Small intestine (tissue), 7 donors: Measurements from ENCODE around the gene MPIG6B. TPM values are rescaled to one million over a fixed set of nuclear protein-coding genes. Genes with fewer than 3 reads are reported as not detected.

ENCODE experiments used
- DNase-seq, 2 donors: peaks; one replicate each; pipeline versions ENCODE4 v3.0.0 to v3.0.0-alpha.2; 2013
- FAIRE-seq: peaks from 2 replicates; lab custom pipeline; 2012; peaks lifted over from hg19 to GRCh38; lab: Jason Lieb, UNC
- H3K27ac ChIP-seq, 3 donors: one replicate each; pipeline ENCODE4 v1.5.1; 2013; ENCODE audit warnings: low read length in 2 of 3, mild to moderate bottlenecking in 2 of 3, control low read depth in 1 of 3, inconsistent platforms in 1 of 3, low read depth in 1 of 3, moderate library complexity in 1 of 3
- H3K27me3 ChIP-seq, 3 donors: one replicate each; pipeline ENCODE4 v1.6.1; 2013; ENCODE audit warnings: low read length in 3 of 3, inconsistent platforms in 1 of 3; ENCODE audit not compliant: control insufficient read depth in 3 of 3, insufficient read depth in 3 of 3
- H3K36me3 ChIP-seq, 3 donors: one replicate each; pipeline ENCODE4 v1.6.1; 2013; ENCODE audit warnings: low read length in 3 of 3, inconsistent platforms in 1 of 3, low read depth in 1 of 3, mild to moderate bottlenecking in 1 of 3, moderate library complexity in 1 of 3; ENCODE audit not compliant: control insufficient read depth in 3 of 3, insufficient read depth in 2 of 3
- H3K4me1 ChIP-seq, 3 donors: one replicate each; pipeline ENCODE4 v1.6.1; 2013; ENCODE audit warnings: low read length in 2 of 3, inconsistent platforms in 1 of 3, low read depth in 1 of 3, mild to moderate bottlenecking in 1 of 3, moderate library complexity in 1 of 3; ENCODE audit not compliant: control insufficient read depth in 3 of 3, insufficient read depth in 2 of 3
- H3K4me3 ChIP-seq, 3 donors: one replicate each; pipeline ENCODE4 v1.5.1; 2013; ENCODE audit warnings: low read length in 3 of 3, control low read depth in 1 of 3, inconsistent platforms in 1 of 3, low read depth in 1 of 3, mild to moderate bottlenecking in 1 of 3, moderate library complexity in 1 of 3
- H3K9me3 ChIP-seq, 2 donors: one replicate each; pipeline ENCODE4 v1.6.1; 2013; ENCODE audit warnings: low read depth in 1 of 2, low read length in 1 of 2; ENCODE audit not compliant: control insufficient read depth in 2 of 2, insufficient read depth in 1 of 2
- WGBS, 3 donors: extraction: QIAGEN DNeasy Blood & Tissue Kit; methylation state at CpG; one replicate each; pipeline ENCODE4 v1.1.7; 2013; 5-methylcytosine and 5-hydroxymethylcytosine counted together
- polyA plus RNA-seq, 4 donors: library from polyadenylated mRNA; stranded (reverse) in 3 of 4; unstranded in 1 of 4; fragments of 200-250 nt in 3 of 4; fragments of 120-200 nt in 1 of 4; gene quantifications; one replicate each; pipeline versions ENCODE4 v1.2.1 to v1.2.3, GENCODE V29; 2013
- donor health status: healthy with polysubstance abuse.
- donor health status: control.
- donor health status: control.
- donor health status: Bipolar disorder and iron deficiency.
- donor health status: healthy.

MPIG6B gene
- polyA plus RNA-seq, 4 donors: 0.13 to 0.59 TPM; not detected in 2

DNA sequence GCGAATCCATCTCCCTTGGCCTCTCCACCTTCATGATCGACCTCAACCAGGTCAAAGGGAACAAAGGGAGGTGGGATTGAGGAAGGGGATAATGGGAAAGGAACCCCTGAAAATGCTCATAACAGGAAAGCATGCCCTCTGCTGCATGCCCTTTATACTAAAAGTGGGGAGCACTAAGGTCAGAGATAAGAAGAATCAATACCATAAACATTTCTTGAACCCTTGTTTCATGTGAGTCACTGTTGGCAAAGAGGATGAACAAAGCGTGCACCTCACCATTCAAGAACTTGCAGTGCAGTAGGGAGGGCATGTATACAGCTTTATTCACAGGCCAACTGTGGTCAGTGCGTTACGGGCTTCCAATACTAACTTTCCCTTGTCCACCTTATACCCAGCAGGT is 37.6 kb downstream of the MPIG6B start:
- H3K4me3 ChIP-seq: no peak overlapping the region
- 36 to 78% (median 54%) methylated on average over 5 of the region's 5 CpGs for WGBS, 3 donors
- H3K4me1 ChIP-seq: peaks cover 0 to 38% (median 13%) of the 10 kb centered on the region in 3 donors
- FAIRE-seq (no peak), DNase-seq (peak; percentile 56 to 89)
- no peaks in the 10 kb centered on the region for H3K27me3 ChIP-seq
- peak overlapping the region; percentile 4 to 70 (median 53) for H3K27ac ChIP-seq
- H3K36me3 ChIP-seq: peaks cover 0 to 54% (median 0%) of the 10 kb centered on the region in 3 donors
- H3K9me3 ChIP-seq: no peaks in the 10 kb centered on the region

- no peak for DNase-seq
- H3K4me3 ChIP-seq: no peak overlapping the region
- WGBS, 3 donors: 87 to 95% (median 92%) methylated on average over 8 of the region's 8 CpGs
- no peaks in the 10 kb centered on the region for H3K27me3 ChIP-seq
- H3K9me3 ChIP-seq: no peaks in the 10 kb centered on the region
- peak overlapping the region in 1 of 3 donors; percentile 53 for H3K27ac ChIP-seq
- FAIRE-seq: no peak
- peaks cover 0 to 41% (median 13%) of the 10 kb centered on the region in 3 donors for H3K4me1 ChIP-seq
- peaks cover 0 to 54% (median 0%) of the 10 kb centered on the region in 3 donors for H3K36me3 ChIP-seq
These were observed 38.2 kb downstream of the MPIG6B start for GRCh38 chr6:31761343-31761742.

GRCh38 chr6:31762356-31762755 is 39.2 kb downstream of the MPIG6B start, which contains the start of gene SAPCD1:
TSS of gene SAPCD1 (plus strand) at chr6:31762656. CDS start at chr6:31763055, 399 bp downstream.
- DNase-seq (no peak), FAIRE-seq (no peak)
- Histone ChIP-seq H3K27me3 (no peaks in the 10 kb centered on the region), H3K4me3 (no peak within 1 kb of the TSS), H3K4me1 (peaks cover 0 to 46% (median 13%) of the 10 kb centered on the region in 3 donors), H3K9me3 (no peaks in the 10 kb centered on the region), H3K27ac (no peak within 1 kb of the TSS), H3K36me3 (peaks cover 0 to 54% (median 0%) of the 10 kb centered on the region in 3 donors)
- 80 to 81% (median 80%) methylated on average over 4 of the region's 4 CpGs for WGBS, 3 donors

GRCh38 chr6:31762878-31763618 is 39.9 kb downstream of the MPIG6B start:
- no peaks in the 10 kb centered on the region for H3K9me3 ChIP-seq

GRCh38 chr6:31763619-31763940 is 40.4 kb downstream of the MPIG6B start:
- Histone ChIP-seq H3K27me3 (no peaks in the 10 kb centered on the region), H3K9me3 (no peaks in the 10 kb centered on the region), H3K4me3 (no peak overlapping the region), H3K27ac (no peak overlapping the region), H3K36me3 (peaks cover 0 to 48% (median 0%) of the 10 kb centered on the region in 3 donors), H3K4me1 (peaks cover 0 to 47% (median 13%) of the 10 kb centered on the region in 3 donors)
- DNase-seq: peak; percentile 34 to 43
- FAIRE-seq: no peak
- 21 to 31% (median 29%) methylated on average over 1 of the region's 1 CpG for WGBS, 3 donors

More at GRCh38 chr6:31762878-31763618, 39.9 kb downstream of the MPIG6B start:
- Histone ChIP-seq H3K36me3 (peaks cover 0 to 52% (median 0%) of the 10 kb centered on the region in 3 donors), H3K4me1 (peaks cover 0 to 47% (median 13%) of the 10 kb centered on the region in 3 donors), H3K27me3 (no peaks in the 10 kb centered on the region), H3K4me3 (no peak overlapping the region), H3K27ac (no peak overlapping the region)
- FAIRE-seq: no peak
- WGBS, 3 donors: 70 to 80% (median 78%) methylated on average over 7 to 8 of the region's 8 CpGs
- no peak for DNase-seq

DNA sequence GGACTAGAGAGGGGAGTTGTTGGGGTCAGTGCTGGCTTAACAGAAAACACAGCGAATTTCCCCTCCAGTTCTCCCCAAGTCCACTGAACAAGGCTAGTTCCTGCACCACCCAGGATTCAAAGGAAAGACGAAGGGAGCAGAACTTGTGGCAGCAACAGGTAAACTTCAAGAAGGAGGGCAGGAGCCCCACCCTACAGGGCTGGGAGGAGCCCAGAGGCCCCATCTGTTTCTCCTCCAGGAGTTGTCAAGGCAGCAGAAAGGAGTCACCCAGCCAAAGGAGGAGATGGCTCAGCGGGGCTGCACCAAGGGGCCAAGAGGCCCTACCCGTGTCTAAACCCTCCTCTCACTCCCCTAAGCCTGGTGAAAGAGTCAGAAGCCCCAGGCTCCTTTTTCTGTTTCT is 41.0 kb downstream of the MPIG6B start:
- no peak for FAIRE-seq
- peak in 1 of 2 donors; percentile 49 for DNase-seq
- Histone ChIP-seq H3K27ac (no peak overlapping the region), H3K36me3 (peaks cover 0 to 48% (median 0%) of the 10 kb centered on the region in 3 donors), H3K4me1 (peaks cover 0 to 47% (median 13%) of the 10 kb centered on the region in 3 donors), H3K9me3 (no peaks in the 10 kb centered on the region), H3K27me3 (no peaks in the 10 kb centered on the region), H3K4me3 (no peak overlapping the region)
- 71 to 76% (median 74%) methylated on average over 4 of the region's 4 CpGs for WGBS, 3 donors

GRCh38 chr6:31765559-31765909 is 42.4 kb downstream of the MPIG6B start:
- Histone ChIP-seq H3K4me3 (peak overlapping the region in 2 of 3 donors; percentile 33 to 36), H3K27ac (no peak overlapping the region), H3K36me3 (peaks cover 0 to 35% (median 0%) of the 10 kb centered on the region in 3 donors), H3K9me3 (no peaks in the 10 kb centered on the region), H3K4me1 (peaks cover 0 to 45% (median 7%) of the 10 kb centered on the region in 3 donors), H3K27me3 (no peaks in the 10 kb centered on the region)
- WGBS, 3 donors: 49 to 81% (median 57%) methylated on average over 9 of the region's 9 CpGs
- FAIRE-seq: no peak
- no peak for DNase-seq

DNA sequence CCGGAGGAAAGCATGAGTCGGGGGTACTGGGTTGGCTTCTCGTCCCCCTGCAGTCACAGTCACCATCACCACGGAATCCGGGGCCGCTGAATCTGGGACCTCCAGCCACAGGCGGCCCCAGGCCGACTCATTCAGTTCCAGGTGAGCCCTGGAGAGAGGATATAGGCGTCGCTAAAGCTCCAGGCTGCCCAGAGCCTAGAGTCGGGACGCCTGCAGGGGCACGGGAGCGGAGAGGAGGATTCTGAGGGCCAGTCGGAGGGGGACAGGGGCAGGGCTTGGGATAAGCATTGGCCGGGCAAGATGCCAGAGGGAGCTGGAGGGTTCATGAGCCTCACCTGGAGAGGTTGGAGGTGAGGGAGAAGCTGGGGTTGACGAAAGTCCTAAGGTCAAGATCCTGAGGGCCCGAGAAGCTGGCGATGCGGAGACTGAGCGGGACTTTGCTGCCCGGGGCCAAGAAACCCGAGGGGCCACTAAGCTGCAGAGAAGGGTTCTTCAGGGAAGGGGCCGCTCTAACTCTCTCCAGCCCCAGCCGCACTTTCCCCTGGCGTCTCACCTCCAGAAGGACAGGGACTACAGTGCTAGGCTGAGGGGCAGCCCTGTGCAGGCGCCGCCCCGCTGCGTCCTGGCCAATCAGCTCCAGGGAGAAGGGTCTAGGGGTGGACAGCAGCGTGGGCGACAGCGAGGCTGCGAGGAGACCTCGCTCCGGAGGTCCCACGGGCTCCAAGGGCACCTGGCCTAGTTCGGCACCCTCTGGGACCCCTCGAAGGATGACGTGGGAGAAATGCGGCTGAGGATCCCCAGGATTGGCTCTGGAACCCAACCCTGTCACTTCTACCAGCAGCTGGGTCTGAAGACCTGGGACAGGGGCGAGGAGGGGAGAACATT is 43.0 kb downstream of the MPIG6B start:
- H3K9me3 ChIP-seq: no peaks in the 10 kb centered on the region
- DNase-seq (peak; percentile 70 to 88), FAIRE-seq (no peak)
- WGBS, 3 donors: 20 to 39% (median 39%) methylated on average over 39 to 42 of the region's 42 CpGs
- no peaks in the 10 kb centered on the region for H3K27me3 ChIP-seq
- peaks cover 0 to 30% (median 0%) of the 10 kb centered on the region in 3 donors for H3K36me3 ChIP-seq
- peak overlapping the region in 2 of 3 donors; percentile 12 to 15 for H3K27ac ChIP-seq
- peaks cover 0 to 41% (median 6%) of the 10 kb centered on the region in 3 donors for H3K4me1 ChIP-seq
- H3K4me3 ChIP-seq: peak overlapping the region in 2 of 3 donors; percentile 33 to 36
